Vagina (tissue), 2 donors: Measurements from ENCODE around the gene TMEM144. TPM values are rescaled to one million over a fixed set of nuclear protein-coding genes. Genes with fewer than 3 reads are reported as not detected.

Source experiments
- DNase-seq, 2 donors: peaks; one replicate each; pipeline ENCODE4 v3.0.0-alpha.2; 2017; ENCODE audit errors: extremely low spot score in 2 of 2
- H3K27ac ChIP-seq: fragments of 200-600 bp; sonication (generic); one replicate; pipeline ENCODE4 v1.5.1; 2019
- H3K27me3 ChIP-seq: fragments of 200-600 bp; sonication (generic); one replicate; pipeline ENCODE4 v1.5.1; 2019
- H3K36me3 ChIP-seq, 2 donors: fragments of 200-600 bp; sonication (generic); one replicate each; pipeline ENCODE4 v1.5.1; 2017 to 2019
- H3K4me1 ChIP-seq: fragments of 200-600 bp; sonication (generic); one replicate; pipeline ENCODE4 v1.5.1; 2019
- H3K4me3 ChIP-seq, 2 donors: fragments of 200-600 bp; sonication (generic); 1 replicate in 1 of 2; 2 replicates in 1 of 2; pipeline ENCODE4 v1.5.1; 2016 to 2019
- H3K9me3 ChIP-seq: fragments of 200-600 bp; sonication (generic); one replicate; pipeline ENCODE4 v1.5.1; 2019
- POLR2A ChIP-seq, 2 donors: fragments of 450-650 bp; IDR thresholded peaks; one replicate each; pipeline ENCODE4 v1.6.1; 2017; ENCODE audit warnings: antibody characterized with exemption in 2 of 2, mild to moderate bottlenecking in 2 of 2, moderate library complexity in 2 of 2
- POLR2AphosphoS5 ChIP-seq, 2 donors: sonication (generic); formaldehyde crosslinking; IDR thresholded peaks; one replicate each; pipeline ENCODE4 v1.9.0; 2017; ENCODE audit warnings: antibody characterized with exemption in 2 of 2, mild to moderate bottlenecking in 2 of 2, low read depth in 1 of 2; ENCODE audit not compliant: insufficient read depth in 1 of 2
- intact Hi-C: fragments of 100-400 bp; cut with DNase I; formaldehyde crosslinking; loops from one replicate; pipeline ENCODE4 v1.15.1; 2023
- total RNA-seq: library from RNA; depleted of rRNA; stranded (reverse); fragments of >200 nt; gene quantifications from one replicate; pipeline ENCODE4 v1.2.3, GENCODE V29; 2016
- TF ChIP-seq, protein P1 (sequence below), 3 experiments: fragments of 450-650 bp in 2 of 3; fragments of 200-600 bp in 1 of 3; sonication (generic) in 1 of 3; IDR thresholded peaks; one replicate each; pipeline ENCODE4 v1.5.1; 2017 to 2019; ENCODE audit warnings: antibody characterized with exemption in 3 of 3, mild to moderate bottlenecking in 2 of 3, moderate library complexity in 2 of 3

TMEM144 gene
- total RNA-seq, 1 donor from 2014 or later: 5.6 TPM

DNA sequence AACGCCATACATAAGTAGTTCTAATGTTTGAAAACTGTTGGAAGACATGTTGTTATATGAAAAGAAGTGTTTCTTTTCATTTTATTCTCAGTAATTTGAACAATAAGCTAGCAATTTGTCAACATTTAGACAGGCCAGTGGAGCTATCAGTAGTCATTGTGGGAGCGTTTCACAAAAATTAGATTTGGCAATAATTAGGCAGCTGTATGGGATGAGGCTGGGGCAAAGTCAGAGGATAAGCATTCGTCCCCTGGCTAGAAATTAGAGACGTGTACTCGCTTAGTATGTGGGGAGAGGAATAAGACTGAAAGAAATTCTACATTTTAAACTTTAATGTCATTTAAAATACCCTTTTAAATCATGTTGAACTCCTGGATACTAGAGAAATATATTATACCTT, 70.6 kb downstream of the TMEM144 start:
- intact Hi-C loops: no loop called here
- Histone ChIP-seq H3K4me3 (no peak overlapping the region), H3K4me1 (no peaks in the 10 kb centered on the region), H3K36me3 (no peaks in the 10 kb centered on the region), H3K9me3 (no peaks in the 10 kb centered on the region), H3K27me3 (no peaks in the 10 kb centered on the region), H3K27ac (no peak overlapping the region)
- TF ChIP-seq POLR2A (IDR thresholded peaks at IDR 0.05) (no peak), POLR2AphosphoS5 (IDR thresholded peaks at IDR 0.05; ENCODE audit: insufficient read depth in 1 of 2, low read depth in 1 of 2) (no peak)
- TF ChIP-seq, protein P1, sequence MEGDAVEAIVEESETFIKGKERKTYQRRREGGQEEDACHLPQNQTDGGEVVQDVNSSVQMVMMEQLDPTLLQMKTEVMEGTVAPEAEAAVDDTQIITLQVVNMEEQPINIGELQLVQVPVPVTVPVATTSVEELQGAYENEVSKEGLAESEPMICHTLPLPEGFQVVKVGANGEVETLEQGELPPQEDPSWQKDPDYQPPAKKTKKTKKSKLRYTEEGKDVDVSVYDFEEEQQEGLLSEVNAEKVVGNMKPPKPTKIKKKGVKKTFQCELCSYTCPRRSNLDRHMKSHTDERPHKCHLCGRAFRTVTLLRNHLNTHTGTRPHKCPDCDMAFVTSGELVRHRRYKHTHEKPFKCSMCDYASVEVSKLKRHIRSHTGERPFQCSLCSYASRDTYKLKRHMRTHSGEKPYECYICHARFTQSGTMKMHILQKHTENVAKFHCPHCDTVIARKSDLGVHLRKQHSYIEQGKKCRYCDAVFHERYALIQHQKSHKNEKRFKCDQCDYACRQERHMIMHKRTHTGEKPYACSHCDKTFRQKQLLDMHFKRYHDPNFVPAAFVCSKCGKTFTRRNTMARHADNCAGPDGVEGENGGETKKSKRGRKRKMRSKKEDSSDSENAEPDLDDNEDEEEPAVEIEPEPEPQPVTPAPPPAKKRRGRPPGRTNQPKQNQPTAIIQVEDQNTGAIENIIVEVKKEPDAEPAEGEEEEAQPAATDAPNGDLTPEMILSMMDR (IDR thresholded peaks at IDR 0.05): no peak
- DNase-seq: no peak

DNA sequence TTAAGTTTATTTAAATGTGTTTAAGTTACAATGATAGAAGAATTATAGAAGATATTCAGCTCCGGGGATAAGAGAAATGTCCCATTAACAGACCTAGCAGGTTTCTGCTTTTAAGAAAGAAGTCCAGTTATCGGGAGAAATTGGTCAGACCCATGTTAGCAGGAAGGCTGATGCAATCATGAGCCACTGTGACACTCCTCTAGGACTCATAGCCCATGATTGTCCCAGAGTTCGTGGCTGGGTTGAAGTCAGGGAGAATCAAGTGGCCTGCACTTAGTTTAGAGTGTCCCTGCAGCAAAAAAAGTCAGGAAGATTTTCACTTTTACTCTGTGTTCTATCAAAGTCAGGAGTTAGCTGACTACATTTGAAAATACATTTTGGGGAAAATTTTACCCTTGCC, 72.0 kb downstream of the TMEM144 start:
- H3K36me3 ChIP-seq: no peaks in the 10 kb centered on the region
- H3K9me3 ChIP-seq: no peaks in the 10 kb centered on the region
- no peaks in the 10 kb centered on the region for H3K4me1 ChIP-seq
- no peaks in the 10 kb centered on the region for H3K27me3 ChIP-seq
- TF ChIP-seq POLR2AphosphoS5 (IDR thresholded peaks at IDR 0.05; ENCODE audit: insufficient read depth in 1 of 2, low read depth in 1 of 2) (no peak), POLR2A (IDR thresholded peaks at IDR 0.05) (no peak)
- TF ChIP-seq, protein P1 (IDR thresholded peaks at IDR 0.05): no peak
- H3K4me3 ChIP-seq: no peak overlapping the region
- H3K27ac ChIP-seq: no peak overlapping the region
- no peak for DNase-seq
- intact Hi-C loops: no loop called here

DNA sequence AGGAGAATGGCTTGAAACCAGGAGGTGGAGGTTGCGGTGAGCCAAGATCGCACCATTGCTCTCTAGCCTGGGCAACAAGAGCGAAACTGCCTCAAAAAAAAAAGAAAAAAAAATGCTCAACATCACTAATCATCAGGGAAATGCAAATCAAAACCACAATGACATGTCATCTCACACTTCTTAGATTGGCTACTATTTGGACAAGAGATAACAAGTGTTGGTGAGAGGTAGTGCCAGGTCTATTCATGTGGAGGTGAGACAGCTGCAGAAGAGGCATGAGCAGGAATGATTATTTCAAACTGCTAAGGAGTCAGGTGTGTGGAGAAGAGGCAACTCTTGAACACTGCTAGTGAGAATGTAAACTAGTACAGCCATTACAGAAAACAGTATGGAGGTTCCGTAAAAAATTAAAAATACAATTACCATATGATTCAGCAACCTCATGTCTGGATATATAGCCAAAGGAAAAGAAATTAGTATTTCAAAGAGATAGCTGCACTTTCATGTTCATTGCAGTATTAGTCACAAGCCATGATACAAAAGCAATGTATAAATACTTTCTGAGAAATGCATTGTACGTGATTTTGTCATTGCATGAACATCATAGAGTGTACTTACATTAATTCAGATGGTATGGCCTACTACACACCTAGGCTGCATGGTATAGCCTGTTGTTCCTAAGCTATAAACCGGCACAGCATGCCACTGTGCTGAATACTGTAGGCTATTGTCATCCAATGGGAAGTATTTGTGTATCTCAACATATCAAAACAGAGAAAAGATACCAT, 75.3 kb downstream of the TMEM144 start:
- Histone ChIP-seq H3K4me1 (no peaks in the 10 kb centered on the region), H3K9me3 (no peaks in the 10 kb centered on the region), H3K27me3 (no peaks in the 10 kb centered on the region), H3K4me3 (no peak overlapping the region), H3K27ac (no peak overlapping the region), H3K36me3 (no peaks in the 10 kb centered on the region)
- TF ChIP-seq, protein P1 (IDR thresholded peaks at IDR 0.05): no peak
- TF ChIP-seq POLR2AphosphoS5 (IDR thresholded peaks at IDR 0.05; ENCODE audit: insufficient read depth in 1 of 2, low read depth in 1 of 2) (no peak), POLR2A (IDR thresholded peaks at IDR 0.05) (no peak)
- intact Hi-C loops: no loop called here
- DNase-seq: no peak

DNA sequence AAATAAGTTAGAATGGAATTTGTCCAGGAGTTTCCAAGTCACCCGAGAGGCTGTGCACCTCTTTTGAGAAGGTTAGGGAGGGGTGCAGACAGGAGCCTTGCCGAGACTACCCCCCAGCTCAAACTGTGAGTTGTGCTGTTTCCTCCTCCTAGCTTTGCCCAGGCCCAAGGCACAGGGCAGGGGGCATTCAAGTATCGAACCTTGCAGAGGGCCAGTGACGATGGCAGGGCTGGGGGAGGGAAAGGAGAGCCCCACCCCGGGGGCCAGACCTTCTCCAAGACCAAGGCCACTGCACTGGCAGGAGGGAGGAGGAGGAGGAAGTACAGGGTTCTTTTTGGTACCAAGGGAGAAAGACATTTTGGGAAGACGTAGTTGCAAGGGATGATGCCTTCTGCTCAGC, 80.6 kb downstream of the TMEM144 start:
- H3K36me3 ChIP-seq: no peaks in the 10 kb centered on the region
- no peaks in the 10 kb centered on the region for H3K27me3 ChIP-seq
- H3K27ac ChIP-seq: no peak overlapping the region
- H3K9me3 ChIP-seq: no peaks in the 10 kb centered on the region
- no peak overlapping the region for H3K4me3 ChIP-seq
- no peak for DNase-seq
- intact Hi-C loops: no loop called here
- no peak for TF ChIP-seq POLR2A (IDR thresholded peaks at IDR 0.05)
- TF ChIP-seq POLR2AphosphoS5 (IDR thresholded peaks at IDR 0.05; ENCODE audit: insufficient read depth in 1 of 2, low read depth in 1 of 2): no peak
- TF ChIP-seq, protein P1 (IDR thresholded peaks at IDR 0.05): no peak
- H3K4me1 ChIP-seq: no peaks in the 10 kb centered on the region

DNA sequence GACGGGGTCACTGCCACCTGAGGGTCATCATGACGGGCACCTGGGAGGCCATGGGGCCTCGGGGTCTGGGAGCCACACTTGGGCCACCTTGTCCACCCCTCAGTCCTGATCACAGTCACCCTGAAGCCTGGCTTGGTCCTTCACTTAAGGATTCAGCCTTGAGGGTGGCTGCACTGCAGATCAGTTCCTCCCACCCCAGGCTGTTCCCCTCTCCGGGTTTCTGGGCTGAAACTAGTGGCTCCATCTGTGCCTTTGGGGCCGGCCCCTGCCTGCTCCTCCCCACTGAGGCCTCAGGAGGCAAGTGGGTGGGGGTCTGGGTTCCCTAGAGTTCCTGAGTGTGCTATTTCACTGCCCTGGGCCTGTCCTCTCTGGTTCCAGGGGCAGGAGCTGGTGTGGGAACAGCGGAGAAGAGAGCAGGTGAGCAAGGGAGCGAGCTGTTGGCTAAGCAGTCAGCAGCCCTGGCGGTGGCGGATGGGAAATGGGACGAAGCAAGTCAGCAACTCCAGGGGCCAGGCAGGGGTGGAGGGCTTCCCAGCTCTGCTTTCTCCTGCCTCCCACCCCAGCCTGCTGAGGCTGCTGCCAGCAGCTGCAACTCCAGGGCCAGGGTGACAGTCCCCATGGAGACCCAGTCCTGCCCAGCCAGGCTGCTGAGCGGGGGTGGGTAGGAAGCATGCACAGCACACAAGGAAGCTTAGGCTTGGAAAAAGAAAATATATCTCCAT, 81.2 kb downstream of the TMEM144 start:
- no peak for DNase-seq

More for the DNA sequence above, 81.2 kb downstream of the TMEM144 start:
- no peaks in the 10 kb centered on the region for H3K9me3 ChIP-seq
- no peaks in the 10 kb centered on the region for H3K4me1 ChIP-seq
- intact Hi-C loops: no loop called here
- H3K27me3 ChIP-seq: no peaks in the 10 kb centered on the region
- TF ChIP-seq POLR2AphosphoS5 (IDR thresholded peaks at IDR 0.05; ENCODE audit: insufficient read depth in 1 of 2, low read depth in 1 of 2) (no peak), POLR2A (IDR thresholded peaks at IDR 0.05) (no peak)
- TF ChIP-seq, protein P1 (IDR thresholded peaks at IDR 0.05): no peak
- no peak overlapping the region for H3K4me3 ChIP-seq
- no peaks in the 10 kb centered on the region for H3K36me3 ChIP-seq
- no peak overlapping the region for H3K27ac ChIP-seq
